GM12865 (cell line): ENCODE results near the gene PRKCA.

Experiments
- DNase-seq: peaks from one replicate; pipeline ENCODE4 v3.0.0; 2010; ENCODE audit warnings: low read depth
- H3K4me3 ChIP-seq: 2 replicates; pipeline ENCODE4 v1.5.1; 2011; ENCODE audit warnings: mild to moderate bottlenecking, low read depth, low read length, control low read depth
- TF ChIP-seq, protein P1 (sequence below): IDR thresholded peaks from 2 replicates; pipeline ENCODE4 v1.5.1; 2011; ENCODE audit warnings: low read length, control low read depth, low read depth, inconsistent platforms; ENCODE audit not compliant: insufficient read depth; ENCODE audit errors: missing control alignments

Gene PRKCA

DNA sequence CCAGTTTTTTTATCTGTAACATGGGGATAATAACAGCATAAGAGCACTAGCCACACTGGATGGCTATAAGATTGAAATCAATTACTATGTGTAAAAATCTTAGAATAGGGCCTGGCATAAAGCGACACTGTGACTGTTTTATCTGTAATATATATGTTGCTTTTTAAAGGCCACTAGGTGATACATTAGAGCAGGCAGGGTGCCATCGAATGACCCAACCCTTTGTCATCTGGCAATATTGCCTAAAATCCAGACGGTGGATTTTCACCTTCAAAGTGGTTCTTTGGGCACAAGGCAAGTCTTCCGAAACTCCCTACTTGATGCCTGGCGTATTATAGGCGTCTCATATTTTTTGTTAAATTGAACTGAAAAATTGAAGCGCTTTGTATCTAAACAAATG, 69.1 kb downstream of the PRKCA start:
- no peak for DNase-seq
- TF ChIP-seq, protein P1, sequence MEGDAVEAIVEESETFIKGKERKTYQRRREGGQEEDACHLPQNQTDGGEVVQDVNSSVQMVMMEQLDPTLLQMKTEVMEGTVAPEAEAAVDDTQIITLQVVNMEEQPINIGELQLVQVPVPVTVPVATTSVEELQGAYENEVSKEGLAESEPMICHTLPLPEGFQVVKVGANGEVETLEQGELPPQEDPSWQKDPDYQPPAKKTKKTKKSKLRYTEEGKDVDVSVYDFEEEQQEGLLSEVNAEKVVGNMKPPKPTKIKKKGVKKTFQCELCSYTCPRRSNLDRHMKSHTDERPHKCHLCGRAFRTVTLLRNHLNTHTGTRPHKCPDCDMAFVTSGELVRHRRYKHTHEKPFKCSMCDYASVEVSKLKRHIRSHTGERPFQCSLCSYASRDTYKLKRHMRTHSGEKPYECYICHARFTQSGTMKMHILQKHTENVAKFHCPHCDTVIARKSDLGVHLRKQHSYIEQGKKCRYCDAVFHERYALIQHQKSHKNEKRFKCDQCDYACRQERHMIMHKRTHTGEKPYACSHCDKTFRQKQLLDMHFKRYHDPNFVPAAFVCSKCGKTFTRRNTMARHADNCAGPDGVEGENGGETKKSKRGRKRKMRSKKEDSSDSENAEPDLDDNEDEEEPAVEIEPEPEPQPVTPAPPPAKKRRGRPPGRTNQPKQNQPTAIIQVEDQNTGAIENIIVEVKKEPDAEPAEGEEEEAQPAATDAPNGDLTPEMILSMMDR, result no peak
- H3K4me3 ChIP-seq, result no peak overlapping the region

DNA sequence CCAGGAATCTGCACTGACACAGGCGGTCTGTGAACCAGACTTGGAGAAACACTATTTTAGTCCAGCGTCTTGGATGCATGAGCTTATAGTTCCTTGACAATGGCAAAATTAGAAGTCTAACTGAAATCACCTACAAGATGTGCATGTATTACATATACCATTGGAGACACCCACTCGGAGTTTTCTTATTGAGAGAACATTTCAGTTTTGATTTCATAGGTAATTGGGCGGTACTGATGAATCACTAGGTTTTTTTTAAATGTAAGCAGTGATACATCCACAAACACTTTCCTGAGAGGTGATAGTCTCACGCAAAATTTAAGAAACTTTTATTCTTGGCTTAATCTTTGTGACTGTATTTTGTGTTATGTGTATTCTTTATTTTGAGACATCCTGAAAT, 69.8 kb downstream of the PRKCA start:
- DNase-seq, result no peak
- TF ChIP-seq, protein P1, result no peak

DNA sequence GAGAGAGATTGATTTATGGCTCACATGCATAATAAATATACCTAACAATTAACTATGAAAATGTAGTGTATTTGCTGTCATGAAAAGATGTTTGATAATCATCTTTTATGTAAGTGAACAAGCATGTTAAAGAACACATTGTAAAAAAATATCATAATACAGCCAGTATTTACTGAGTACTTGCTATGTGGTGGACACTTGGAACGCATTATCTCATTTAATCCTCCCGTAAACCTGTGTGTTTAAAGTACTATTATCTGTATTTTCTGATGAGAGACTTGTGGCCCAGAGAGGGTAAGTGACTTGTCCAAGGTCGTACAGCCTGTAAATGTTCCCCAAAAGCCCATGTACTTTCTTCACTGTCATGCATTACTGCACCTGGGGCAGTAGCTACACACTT, 70.7 kb downstream of the PRKCA start:
- no peak for DNase-seq
- TF ChIP-seq, protein P1, result no peak
- H3K4me3 ChIP-seq, result no peak overlapping the region

More for the DNA sequence above, 69.8 kb downstream of the PRKCA start:
- H3K4me3 ChIP-seq, result no peak overlapping the region

DNA sequence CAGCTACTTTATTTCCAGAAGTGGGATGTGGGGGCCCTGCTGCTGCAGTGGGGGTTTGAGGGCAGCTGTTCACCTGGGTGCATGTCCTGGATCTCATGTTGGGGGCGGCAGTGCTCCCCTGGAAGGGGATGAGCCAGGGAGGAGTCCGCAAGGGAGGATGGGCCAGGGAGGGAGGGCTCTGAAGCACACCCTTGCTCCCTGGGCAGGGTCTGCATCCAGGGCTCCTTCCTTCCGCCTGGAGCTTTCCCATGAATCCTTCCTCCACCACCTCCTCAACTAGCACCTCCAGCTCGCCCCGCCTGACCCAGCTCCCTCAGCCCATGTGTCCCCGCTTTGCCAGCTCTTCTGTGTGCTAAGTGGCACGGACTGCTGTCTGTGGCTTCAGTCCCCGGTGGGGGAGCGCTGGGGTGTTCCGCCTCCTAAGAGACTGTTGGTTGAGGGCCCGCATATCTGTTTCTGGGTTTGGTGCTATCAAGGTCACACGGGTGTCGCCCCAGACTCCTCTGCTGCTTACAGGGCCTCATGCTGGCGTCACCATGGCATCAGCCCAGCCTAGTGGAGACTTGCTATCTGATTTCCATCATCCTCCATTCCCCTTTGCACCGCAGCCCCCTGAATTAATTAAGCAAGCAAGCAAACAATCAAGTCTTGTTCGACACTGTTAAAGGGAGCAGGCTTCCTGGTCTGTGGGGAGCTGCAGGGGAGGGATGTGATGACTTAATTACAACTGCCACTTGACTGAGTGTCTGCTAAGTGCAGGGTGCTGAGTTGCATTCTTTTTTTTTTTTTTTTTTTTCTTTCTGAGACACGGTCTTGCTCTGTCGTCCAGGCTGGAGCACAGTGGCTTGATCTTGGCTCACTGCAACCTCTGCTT, 71.8 kb downstream of the PRKCA start:
- DNase-seq, result no peak
- no peak overlapping the region for H3K4me3 ChIP-seq
- TF ChIP-seq, protein P1, result no peak

DNA sequence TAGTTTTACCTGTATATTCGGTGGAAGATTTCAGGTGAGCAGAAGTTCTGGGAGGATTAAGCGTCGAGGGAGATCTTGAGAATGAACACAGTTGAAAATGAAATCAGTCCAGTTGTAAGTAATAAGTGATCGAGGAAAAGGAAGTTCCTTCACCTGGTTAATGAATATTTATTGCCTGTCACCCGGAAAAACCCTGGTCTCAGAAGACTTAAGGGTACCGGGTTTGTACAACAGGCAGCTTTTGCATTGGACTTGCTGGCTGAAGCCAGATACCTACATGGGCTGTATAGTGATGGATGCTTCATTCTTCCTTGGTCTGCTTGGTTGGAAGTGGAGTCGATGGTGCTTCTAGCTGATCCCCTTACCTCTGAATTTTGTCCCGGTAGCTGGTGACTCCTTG, 72.7 kb downstream of the PRKCA start:
- DNase-seq, result no peak
- TF ChIP-seq, protein P1, result no peak
- no peak overlapping the region for H3K4me3 ChIP-seq

DNA sequence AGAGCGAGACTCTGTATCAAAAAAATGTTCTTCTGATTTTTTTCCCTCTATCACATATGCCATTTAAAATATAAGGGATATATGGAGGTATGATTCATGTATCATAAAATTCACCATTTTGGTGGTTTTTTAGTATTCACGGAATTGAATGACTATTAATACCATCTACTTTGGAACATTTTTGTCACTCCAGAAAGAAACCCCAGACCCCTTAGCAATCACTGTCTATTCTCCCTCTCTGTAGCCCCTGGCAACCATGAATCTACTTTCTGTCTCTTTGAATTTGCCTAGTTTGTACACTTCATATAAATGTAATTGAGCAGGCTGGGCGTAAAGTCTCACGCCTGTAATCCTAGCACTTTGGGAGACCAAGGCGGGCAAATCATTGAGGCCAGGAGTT, 75.9 kb downstream of the PRKCA start:
- DNase-seq, result no peak
- H3K4me3 ChIP-seq, result no peak overlapping the region
- TF ChIP-seq, protein P1, result no peak

DNA sequence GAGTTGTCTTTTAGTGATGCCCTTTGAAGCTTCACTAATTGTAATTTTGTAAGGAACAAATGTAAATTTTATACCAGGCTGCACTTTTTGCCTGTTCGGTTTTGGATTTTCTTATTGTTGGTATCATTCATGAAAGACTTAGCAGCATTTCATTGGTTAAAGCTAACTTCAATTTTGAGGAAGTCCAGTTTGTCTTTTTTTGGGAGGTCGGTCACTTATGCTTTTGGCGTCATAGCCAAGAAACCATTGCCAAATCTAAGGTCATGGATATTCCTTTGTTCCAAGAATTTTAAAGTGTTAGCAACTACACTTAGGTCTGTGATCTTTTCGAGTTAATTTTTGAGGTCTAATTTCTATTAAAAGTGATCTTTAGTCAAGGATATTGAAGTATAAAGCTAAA, 77.1 kb downstream of the PRKCA start:
- no peak overlapping the region for H3K4me3 ChIP-seq
- TF ChIP-seq, protein P1, result no peak
- DNase-seq, result no peak
